GM21528 (cell line): ENCODE results near the gene SLFN5.
"Not testable (repeated sequence)": the region's sequence is repeated elsewhere in the genome, so short reads cannot be mapped to it uniquely, and the experiment has no call there.

Experiments
- ATAC-seq: cut with Tn5 transposase; IDR thresholded peaks from one replicate; pipeline ENCODE4 v1.9.1; 2021; ENCODE audit warnings: mild to moderate bottlenecking, moderate library complexity; ENCODE audit not compliant: unreplicated experiment, low FRiP score

The SLFN5 gene

GRCh38 chr17:35242805-35243560 lies at the start of gene SLFN5:
Gene SLFN5, plus strand, starts transcription at chr17:35243072. Its CDS starts 15,619 bp downstream, at chr17:35258691.
- ATAC-seq = peak; percentile 81

GRCh38 chr17:35194001-35194400 lies 48.9 kb upstream of the SLFN5 start, which contains the start of gene SLC35G3:
Gene SLC35G3, minus strand, starts transcription at chr17:35194393. Its CDS starts 86 bp downstream, at chr17:35194307.
- ATAC-seq = not testable (repeated sequence)

GRCh38 chr17:35195062-35195461 lies 47.8 kb upstream of the SLFN5 start:
- ATAC-seq = not testable (repeated sequence)

- ATAC-seq = not testable (repeated sequence)
These were observed 40.3 kb upstream of the SLFN5 start for GRCh38 chr17:35202582-35202981.

DNA sequence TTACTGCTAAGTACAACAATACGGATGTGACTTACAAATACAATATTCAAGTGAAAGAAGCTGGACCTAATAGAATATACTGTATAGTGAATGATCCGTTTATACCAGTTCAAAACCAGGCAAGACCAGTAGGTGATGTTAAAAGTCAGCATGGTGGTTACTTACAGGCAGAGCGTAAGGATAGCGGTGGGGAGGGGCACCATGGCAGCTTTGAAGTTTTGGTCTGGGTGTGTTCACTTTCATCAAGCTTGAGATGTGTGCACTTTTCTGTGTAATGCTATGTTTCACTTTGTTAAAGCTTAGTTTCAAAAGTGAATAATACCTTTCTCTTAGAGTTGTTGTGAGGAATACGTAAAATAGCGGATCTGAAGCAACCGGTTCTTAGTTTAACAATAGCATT lies 32.1 kb upstream of the SLFN5 start:
- no peak for ATAC-seq

DNA sequence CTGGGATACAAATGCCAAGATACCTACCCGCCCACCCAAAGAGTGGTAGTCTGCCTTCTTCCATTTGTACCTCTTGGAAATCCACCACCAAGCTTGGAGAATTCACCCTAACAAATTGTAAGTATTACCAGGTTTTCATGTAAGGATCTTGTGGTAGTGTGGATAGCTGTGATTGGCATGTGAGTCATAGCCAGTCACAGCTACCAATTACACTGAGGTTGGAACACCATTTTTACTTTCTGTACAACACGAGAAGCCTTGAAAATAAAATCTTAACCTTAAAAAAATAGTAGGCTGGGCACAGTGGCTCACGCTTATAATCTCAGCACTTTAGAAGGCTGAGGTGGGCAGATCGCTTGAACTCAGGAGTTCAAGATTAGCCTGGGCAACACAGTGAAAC lies 30.2 kb upstream of the SLFN5 start:
- ATAC-seq = no peak

DNA sequence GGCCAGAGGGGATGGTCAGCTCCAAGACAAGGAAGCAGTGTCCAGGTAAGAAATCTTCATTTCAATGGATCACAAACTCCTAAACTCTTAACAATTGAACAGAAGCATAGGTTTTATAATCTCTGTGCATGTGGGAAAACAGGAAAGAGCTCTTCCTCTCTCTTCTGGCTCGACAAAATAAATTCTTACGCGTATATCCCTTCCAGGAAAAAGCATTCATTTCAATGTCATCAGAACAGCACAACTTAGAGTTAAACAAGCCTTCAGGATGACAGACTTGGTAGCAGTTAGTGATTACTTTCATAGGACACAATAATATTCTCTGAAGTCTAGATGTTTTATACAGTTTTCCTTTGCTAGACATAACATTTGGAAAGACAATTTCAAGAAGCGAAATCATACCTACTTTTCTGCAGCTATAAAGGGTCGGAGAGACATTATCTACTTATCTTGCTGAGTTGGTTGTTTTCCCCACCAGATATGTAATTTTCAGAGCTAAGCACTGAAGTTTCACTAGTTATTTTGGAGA lies 29.4 kb upstream of the SLFN5 start:
- ATAC-seq = no peak

GRCh38 chr17:35214192-35214591 lies 28.7 kb upstream of the SLFN5 start:
- no peak for ATAC-seq

DNA sequence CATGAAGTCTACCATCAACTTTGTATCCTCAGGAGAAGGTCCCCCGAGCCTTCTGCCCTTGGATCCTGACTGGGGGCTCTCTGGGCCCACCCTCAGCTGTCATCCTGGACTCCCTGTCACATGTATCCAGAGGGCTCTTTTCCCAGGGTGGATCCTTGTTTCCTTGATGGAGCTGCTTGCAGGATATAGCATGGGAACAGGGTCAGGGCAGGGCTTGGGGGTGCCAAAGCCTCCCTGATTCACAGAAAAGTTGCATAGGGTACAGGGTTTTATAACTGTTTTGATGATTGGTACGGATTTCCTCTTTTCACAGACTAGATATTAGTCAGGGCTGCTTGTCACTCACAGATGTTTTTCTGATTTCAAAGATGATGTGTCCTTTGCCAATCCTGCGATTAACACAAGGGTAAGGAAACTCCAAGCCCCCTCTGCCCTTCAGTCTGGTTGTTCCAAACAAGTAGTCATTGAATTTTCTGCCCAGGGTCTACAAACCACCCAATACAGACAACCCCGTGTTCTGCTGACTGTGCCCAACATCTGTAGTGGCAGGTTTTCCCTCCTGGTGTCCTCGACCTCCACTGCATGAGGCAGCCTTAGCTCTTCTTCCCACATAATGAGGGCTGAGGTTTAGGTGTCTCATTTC lies 28.1 kb upstream of the SLFN5 start:
- no peak for ATAC-seq

DNA sequence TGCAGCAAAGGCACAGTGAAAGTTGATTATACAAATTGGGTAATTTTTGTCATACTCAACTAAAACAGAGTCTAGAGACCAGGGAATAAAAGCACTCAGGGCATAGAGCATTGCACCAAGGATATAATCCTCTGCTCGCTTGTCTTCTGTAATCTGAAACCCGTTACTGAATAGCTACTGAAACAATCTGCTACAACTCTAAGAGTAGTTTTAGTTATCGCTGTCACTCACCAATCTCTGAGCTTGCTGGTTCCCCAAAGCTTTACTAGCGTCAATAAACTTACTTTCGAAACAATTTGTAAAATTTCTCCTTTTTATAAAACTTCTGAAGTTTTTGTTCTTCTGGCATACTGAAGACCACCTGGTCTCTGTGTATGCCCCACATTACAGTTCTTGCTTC lies 25.8 kb upstream of the SLFN5 start:
- ATAC-seq = no peak

GRCh38 chr17:35218915-35219314 lies 24.0 kb upstream of the SLFN5 start:
- no peak for ATAC-seq

GRCh38 chr17:35222452-35222851 lies 20.4 kb upstream of the SLFN5 start:
- ATAC-seq = no peak

GRCh38 chr17:35224436-35224835 lies 18.4 kb upstream of the SLFN5 start:
- no peak for ATAC-seq

DNA sequence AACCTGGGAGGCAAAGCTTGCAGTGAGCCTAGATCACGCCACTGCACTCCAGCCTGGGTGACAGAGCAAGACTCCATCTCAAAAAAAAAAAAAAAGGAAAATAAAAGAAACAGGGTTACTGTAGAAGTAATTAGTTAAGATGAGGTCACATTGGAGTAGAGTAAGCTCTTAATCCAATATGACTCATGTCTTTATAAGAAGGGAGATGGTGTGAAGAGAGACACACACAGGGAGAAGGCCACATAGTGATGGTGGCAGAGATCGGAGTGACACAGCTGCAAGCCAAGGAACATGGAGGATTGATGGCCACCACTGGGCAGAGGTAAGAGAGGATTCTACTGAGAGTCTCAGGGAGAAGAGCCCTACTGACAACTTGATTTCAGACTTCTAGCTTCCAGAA lies 15.3 kb upstream of the SLFN5 start:
- ATAC-seq = no peak

DNA sequence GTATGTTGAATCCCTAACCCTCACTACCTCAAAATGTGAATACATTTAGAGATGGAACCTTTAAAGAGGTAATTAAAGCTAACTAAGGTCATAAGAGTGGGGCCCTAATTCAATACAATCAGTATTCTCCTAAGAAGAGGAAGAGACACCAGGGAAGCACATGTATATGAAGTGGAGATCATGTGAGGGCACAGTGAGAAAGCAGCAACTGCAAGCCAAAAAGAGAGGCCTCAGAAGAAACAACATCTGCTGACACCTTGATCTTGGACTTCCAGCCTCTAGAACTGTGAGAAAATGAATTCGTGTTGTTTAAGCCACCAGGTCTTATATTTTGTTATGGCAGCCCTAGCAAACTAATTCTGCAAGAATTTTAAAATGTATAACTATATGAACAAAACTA lies 13.2 kb upstream of the SLFN5 start:
- no peak for ATAC-seq

GRCh38 chr17:35234315-35234714 lies 8.6 kb upstream of the SLFN5 start:
- not testable (repeated sequence) for ATAC-seq

GRCh38 chr17:35235289-35235688 lies 7.6 kb upstream of the SLFN5 start:
- ATAC-seq = no peak

DNA sequence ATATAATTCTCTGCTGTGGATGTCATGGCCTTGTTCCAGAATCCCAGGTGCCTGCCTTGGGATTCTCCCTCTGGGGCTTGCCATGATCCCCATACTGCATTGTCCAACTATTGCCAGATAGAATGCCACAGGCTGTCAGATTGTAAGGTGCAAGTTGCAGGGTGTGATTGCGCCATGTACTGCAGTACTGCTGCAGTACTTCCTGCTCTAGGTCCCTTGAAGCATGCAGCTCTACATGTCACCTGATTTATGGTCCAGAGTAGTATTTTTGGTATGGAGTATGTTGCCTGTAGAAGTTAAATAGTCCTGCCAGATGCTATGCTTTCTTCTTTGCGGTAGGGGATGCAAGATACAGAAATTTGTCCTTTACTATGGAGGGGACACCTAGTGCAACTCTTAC lies 7.0 kb upstream of the SLFN5 start:
- ATAC-seq = no peak

GRCh38 chr17:35236821-35237220 lies 6.1 kb upstream of the SLFN5 start:
- ATAC-seq = no peak

DNA sequence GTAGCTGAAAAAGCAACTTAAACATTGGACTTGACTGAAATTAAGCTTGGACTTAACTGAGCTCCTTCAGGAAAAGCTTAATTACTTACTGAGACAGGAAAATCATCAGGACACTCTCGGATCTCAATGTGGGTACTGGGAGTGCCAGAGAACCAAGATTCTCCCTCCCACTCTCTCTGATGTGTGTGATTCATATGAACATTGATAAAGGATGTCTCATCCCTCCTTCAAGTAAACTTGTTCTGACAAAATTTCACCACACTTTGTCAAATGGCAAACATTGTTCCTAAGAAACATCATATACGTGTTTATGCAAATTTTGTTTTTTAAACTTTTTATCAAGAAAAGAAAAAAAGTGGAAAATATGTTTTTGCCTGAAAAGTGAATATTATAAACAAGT lies 4.1 kb upstream of the SLFN5 start:
- no peak for ATAC-seq

DNA sequence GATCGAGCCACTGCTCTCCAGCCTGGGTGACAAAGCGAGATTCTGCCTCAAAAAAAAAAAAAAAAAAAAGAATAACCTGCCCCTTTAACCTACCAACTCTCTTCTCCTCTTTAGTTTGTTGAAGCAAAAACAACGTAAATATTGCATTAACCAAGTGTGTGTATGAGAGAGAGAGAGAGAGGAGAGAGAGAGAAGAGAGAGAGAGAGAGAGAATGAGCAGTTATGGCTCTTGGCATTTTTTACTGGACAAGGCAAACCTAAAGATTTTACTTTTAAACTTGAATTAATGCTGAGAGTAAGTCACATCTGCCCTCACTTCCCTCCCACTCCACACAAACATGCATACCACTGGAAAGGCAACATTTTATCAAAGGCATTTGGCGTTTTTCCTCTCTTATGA lies 3.0 kb upstream of the SLFN5 start:
- ATAC-seq = no peak

GRCh38 chr17:35240861-35241260 lies 2.0 kb upstream of the SLFN5 start:
- no peak for ATAC-seq
